Parathyroid adenoma (tissue), 2 donors: ENCODE results near the gene ADGRE1.

Source experiments
- H2AFZ ChIP-seq: fragments of 300-600 bp; sonication (generic); one replicate; pipeline ENCODE4 v1.7.0; 2017; ENCODE audit warnings: antibody characterized with exemption, mild to moderate bottlenecking
- H3K27ac ChIP-seq: fragments of 300-600 bp; sonication (generic); one replicate; pipeline ENCODE4 v1.7.0; 2017
- H3K27me3 ChIP-seq: fragments of 300-600 bp; sonication (generic); one replicate; pipeline ENCODE4 v1.7.0; 2017; ENCODE audit warnings: low read length; ENCODE audit not compliant: control insufficient read depth, insufficient read depth
- H3K36me3 ChIP-seq: fragments of 300-600 bp; sonication (generic); one replicate; pipeline ENCODE4 v1.7.0; 2017; ENCODE audit warnings: low read length; ENCODE audit not compliant: control insufficient read depth, insufficient read depth
- H3K4me1 ChIP-seq: fragments of 300-600 bp; sonication (generic); one replicate; pipeline ENCODE4 v1.7.0; 2017; ENCODE audit warnings: control low read depth
- H3K4me2 ChIP-seq: fragments of 300-600 bp; sonication (generic); one replicate; pipeline ENCODE4 v1.7.0; 2017; ENCODE audit warnings: low read length
- H3K4me3 ChIP-seq: fragments of 300-600 bp; sonication (generic); one replicate; pipeline ENCODE4 v1.7.0; 2017; ENCODE audit warnings: low read depth, low read length
- H3K79me2 ChIP-seq: fragments of 300-600 bp; sonication (generic); one replicate; pipeline ENCODE4 v1.7.0; 2017; ENCODE audit warnings: control low read depth
- H3K9ac ChIP-seq: fragments of 300-600 bp; sonication (generic); one replicate; pipeline ENCODE4 v1.7.0; 2017; ENCODE audit warnings: mild to moderate bottlenecking
- H3K9me3 ChIP-seq: fragments of 300-600 bp; sonication (generic); one replicate; pipeline ENCODE4 v1.7.0; 2017; ENCODE audit warnings: low read length; ENCODE audit not compliant: control insufficient read depth
- TF ChIP-seq, protein P1 (sequence below): fragments of 300-600 bp; sonication (generic); IDR thresholded peaks from one replicate; pipeline ENCODE4 v1.7.0; 2017; ENCODE audit warnings: antibody characterized with exemption, mild to moderate bottlenecking
- donor health status: primary hyperparathyroidism.

ADGRE1 gene

DNA sequence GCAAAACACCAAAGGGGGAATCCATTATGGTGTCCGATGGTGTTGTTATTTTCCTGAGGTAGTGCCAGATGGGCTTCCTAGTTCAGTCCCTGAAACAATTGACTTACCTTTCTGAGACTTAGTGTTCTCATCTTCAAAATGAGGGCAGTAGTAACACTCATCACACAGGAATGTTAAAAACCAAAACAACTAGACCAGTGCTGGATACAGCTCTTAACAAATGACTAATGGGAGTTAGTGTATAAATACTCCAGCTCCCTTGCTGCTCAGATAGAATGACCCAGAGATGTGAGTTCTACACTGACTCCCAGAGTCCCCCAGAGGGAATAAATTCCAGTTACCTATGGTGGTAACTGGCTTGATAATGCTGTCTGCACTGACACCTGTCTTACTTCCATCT lies 84.0 kb downstream of the ADGRE1 start:
- Histone ChIP-seq H3K9ac (no peak overlapping the region), H3K79me2 (no peaks in the 10 kb centered on the region), H3K4me3 (no peak overlapping the region), H3K27ac (no peak overlapping the region), H3K4me1 (no peaks in the 10 kb centered on the region), H3K9me3 (no peaks in the 10 kb centered on the region), H3K27me3 (no peaks in the 10 kb centered on the region), H3K4me2 (no peak overlapping the region), H3K36me3 (no peaks in the 10 kb centered on the region), H2AFZ (no peak overlapping the region)
- TF ChIP-seq, protein P1, sequence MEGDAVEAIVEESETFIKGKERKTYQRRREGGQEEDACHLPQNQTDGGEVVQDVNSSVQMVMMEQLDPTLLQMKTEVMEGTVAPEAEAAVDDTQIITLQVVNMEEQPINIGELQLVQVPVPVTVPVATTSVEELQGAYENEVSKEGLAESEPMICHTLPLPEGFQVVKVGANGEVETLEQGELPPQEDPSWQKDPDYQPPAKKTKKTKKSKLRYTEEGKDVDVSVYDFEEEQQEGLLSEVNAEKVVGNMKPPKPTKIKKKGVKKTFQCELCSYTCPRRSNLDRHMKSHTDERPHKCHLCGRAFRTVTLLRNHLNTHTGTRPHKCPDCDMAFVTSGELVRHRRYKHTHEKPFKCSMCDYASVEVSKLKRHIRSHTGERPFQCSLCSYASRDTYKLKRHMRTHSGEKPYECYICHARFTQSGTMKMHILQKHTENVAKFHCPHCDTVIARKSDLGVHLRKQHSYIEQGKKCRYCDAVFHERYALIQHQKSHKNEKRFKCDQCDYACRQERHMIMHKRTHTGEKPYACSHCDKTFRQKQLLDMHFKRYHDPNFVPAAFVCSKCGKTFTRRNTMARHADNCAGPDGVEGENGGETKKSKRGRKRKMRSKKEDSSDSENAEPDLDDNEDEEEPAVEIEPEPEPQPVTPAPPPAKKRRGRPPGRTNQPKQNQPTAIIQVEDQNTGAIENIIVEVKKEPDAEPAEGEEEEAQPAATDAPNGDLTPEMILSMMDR: no peak

DNA sequence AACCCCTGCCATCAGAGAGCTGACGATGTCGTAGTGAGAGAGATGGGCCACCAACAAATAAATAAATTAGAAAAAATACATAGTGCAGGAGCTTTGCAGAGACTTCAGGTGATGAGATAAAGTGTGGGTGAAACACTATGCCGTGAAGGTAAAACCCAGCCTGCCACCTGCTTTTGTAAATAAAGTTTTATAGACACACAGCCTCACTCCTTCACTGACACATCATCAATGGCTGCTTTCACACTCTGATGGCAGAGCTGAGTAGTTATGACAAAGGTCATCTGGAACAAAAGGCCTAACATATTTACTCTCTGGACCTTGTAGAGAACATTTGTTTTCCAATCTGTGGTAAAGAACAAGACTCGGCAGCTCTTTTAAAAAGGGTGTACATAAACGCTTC lies 88.8 kb downstream of the ADGRE1 start:
- H3K9me3 ChIP-seq: no peaks in the 10 kb centered on the region
- no peaks in the 10 kb centered on the region for H3K36me3 ChIP-seq
- H3K79me2 ChIP-seq: no peaks in the 10 kb centered on the region
- no peak overlapping the region for H2AFZ ChIP-seq
- TF ChIP-seq, protein P1: no peak
- H3K9ac ChIP-seq: no peak overlapping the region
- H3K4me2 ChIP-seq: no peak overlapping the region
- no peak overlapping the region for H3K27ac ChIP-seq
- no peak overlapping the region for H3K4me3 ChIP-seq
- no peaks in the 10 kb centered on the region for H3K4me1 ChIP-seq
- no peaks in the 10 kb centered on the region for H3K27me3 ChIP-seq

DNA sequence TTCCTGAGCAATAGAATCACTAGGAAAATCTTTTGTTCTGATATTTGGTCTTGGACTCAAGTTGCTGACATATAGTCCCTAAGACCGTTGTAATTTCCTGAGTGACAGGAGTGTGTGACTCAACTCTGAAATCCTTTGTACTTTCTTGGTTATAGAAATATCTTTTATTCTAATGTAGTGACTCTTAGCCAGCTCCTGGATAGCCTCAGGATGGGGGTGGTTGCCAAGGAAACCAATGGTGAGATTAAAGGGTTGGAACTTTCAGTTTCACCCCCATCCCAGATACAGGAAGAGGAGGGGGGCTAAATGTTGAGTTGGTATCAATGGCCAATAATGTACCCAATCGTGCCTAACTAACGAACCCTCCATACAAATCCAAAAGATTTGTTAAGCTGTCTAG lies 92.0 kb downstream of the ADGRE1 start:
- TF ChIP-seq, protein P1: no peak
- no peaks in the 10 kb centered on the region for H3K79me2 ChIP-seq
- H3K9ac ChIP-seq: no peak overlapping the region
- no peak overlapping the region for H3K4me3 ChIP-seq
- H3K27me3 ChIP-seq: no peaks in the 10 kb centered on the region
- no peaks in the 10 kb centered on the region for H3K9me3 ChIP-seq
- H3K36me3 ChIP-seq: no peaks in the 10 kb centered on the region
- H3K4me2 ChIP-seq: no peak overlapping the region
- no peak overlapping the region for H2AFZ ChIP-seq
- H3K4me1 ChIP-seq: no peaks in the 10 kb centered on the region
- H3K27ac ChIP-seq: no peak overlapping the region

DNA sequence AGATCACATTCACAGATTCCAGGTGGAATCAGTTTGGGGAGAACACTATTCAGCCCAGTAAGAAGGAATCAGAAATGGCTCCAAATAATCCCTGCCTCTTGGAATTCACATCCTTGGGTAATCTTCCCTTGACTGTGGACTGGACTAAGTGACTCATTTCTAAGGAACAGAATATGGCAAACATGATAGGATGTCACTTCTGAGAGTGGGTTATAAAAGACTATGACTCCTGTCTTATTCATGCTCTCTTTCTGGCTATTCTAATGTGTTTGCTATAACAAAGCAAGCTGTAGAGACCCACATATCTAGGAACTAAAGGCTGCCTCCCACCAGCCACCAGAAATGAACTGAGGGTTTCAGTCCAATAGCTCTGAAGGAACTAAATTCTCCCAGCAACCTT lies 96.1 kb downstream of the ADGRE1 start:
- Histone ChIP-seq H3K4me3 (no peak overlapping the region), H3K4me2 (no peak overlapping the region), H3K4me1 (no peaks in the 10 kb centered on the region), H3K79me2 (no peaks in the 10 kb centered on the region), H2AFZ (no peak overlapping the region), H3K9ac (no peak overlapping the region), H3K27me3 (no peaks in the 10 kb centered on the region), H3K36me3 (no peaks in the 10 kb centered on the region), H3K9me3 (no peaks in the 10 kb centered on the region), H3K27ac (no peak overlapping the region)
- TF ChIP-seq, protein P1: no peak

DNA sequence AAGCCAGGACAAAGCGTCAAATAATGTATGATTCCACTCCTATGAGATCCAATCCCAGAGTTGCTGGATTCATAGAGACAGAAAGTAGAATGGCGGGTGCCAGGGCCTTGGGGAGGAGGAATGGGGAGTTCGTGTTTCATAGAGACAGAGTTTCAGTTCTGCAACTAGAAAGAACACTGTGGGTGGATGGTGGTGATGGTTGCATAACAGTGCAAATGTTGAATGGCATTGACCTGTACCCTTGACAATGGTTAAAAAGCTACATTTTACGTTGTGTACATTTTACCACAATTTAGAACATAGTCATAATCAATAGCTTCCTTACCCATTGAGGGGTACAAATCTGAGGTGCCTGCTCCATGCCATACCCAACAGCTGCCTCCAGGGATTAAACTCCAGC lies 100.5 kb downstream of the ADGRE1 start:
- no peak overlapping the region for H2AFZ ChIP-seq
- no peaks in the 10 kb centered on the region for H3K4me1 ChIP-seq
- H3K36me3 ChIP-seq: no peaks in the 10 kb centered on the region
- H3K9me3 ChIP-seq: no peaks in the 10 kb centered on the region
- H3K27ac ChIP-seq: no peak overlapping the region
- no peak overlapping the region for H3K4me2 ChIP-seq
- no peaks in the 10 kb centered on the region for H3K27me3 ChIP-seq
- H3K9ac ChIP-seq: no peak overlapping the region
- TF ChIP-seq, protein P1: no peak
- H3K79me2 ChIP-seq: no peaks in the 10 kb centered on the region
- no peak overlapping the region for H3K4me3 ChIP-seq
